Measurements from ENCODE around the gene COQ10A.

Gene COQ10A

DNA sequence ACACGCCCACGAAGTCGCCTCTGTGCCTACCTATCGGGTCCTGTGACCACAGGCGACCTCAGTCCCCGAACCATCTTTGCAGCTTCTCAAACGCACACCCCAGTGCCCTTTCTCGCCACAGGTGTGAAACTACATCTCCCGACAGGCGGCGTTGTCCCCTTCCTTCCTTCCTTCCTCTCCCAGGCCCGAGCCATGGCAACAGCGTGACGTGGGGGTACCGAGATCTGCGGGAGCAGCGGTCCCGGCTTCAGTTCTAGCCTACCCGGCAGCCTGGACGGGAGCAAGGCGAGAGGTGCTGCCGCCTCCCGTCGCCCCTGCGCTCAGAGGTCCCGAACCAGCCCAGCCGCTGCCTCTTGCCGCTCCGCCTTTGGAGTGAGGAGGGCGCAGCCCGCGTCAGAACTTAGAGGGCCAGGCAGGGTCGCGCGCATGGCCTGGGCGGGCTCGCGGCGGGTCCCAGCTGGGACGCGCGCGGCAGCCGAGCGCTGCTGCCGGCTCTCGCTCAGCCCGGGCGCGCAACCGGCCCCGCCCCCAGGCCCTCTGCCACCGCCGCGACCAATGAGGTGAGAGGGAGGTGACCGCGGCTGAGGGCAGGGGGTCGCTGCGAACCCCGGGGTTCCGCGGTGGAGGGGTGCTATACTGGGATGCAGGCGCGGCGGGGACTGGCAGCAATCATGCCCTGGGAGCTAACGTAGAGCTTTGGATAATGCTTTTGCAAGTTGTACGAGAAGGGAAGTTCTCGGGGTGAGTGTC, at the start of gene COQ10A:
Gene COQ10A, plus strand, starts transcription at position 250 of the 750 bp plus-strand sequence. Its CDS starts 177 bp downstream, at position 427.
- in situ Hi-C loops (cut with MboI; ENCODE audit: low sequenced_read_pairs), result no loop called here

DNA sequence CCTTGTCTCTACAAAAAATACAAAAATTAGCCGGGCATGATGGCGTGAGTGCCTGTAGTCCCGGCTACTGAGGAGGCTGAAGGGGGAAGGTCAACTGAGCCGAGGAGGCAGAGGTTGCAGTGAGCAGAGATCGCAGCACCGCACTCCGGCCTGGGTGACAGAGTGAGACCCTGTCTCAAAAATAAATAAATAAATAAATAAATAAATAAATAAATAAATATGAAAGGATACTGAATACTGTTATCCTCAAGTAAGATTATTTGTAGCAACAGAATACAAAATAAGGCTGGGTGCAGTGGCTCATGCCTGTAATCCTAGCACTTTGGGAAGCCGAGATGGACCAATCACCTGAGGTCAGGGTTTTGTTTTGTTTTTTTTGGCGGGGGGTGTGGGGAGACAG, 46.9 kb upstream of the COQ10A start:
- in situ Hi-C loops (cut with MboI; ENCODE audit: low sequenced_read_pairs), result no loop called here

DNA sequence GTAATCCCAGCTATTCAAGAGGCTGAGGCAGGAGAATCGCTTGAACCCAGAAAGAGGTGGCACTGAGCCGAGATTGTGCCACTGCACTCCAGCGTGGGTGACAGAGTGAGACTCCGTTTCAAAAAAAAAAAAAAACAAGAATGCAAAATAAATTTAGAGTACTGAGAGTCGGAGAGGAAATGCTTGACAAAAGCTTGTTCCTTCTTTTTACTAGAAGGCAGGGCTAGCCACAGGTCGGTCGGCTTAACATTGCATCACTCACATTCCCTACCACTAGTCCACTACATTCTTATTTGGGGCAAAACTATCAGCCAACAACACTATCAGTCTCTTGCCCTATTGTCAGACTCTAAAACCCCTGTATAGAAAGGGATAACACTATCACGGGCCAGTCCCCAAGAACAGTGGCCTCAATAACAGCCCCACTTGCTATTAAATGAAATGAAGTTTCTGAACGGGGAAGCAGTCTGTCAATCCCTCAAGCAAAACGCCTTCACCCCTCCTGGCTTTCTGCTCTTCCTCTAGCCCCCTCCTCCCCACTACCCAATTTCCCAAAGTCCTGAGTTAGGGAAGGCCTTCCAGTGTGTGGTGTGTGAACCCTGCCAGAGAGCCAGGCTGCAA, 46.0 kb upstream of the COQ10A start:
- in situ Hi-C loops (cut with MboI; ENCODE audit: low sequenced_read_pairs), result no loop called here

DNA sequence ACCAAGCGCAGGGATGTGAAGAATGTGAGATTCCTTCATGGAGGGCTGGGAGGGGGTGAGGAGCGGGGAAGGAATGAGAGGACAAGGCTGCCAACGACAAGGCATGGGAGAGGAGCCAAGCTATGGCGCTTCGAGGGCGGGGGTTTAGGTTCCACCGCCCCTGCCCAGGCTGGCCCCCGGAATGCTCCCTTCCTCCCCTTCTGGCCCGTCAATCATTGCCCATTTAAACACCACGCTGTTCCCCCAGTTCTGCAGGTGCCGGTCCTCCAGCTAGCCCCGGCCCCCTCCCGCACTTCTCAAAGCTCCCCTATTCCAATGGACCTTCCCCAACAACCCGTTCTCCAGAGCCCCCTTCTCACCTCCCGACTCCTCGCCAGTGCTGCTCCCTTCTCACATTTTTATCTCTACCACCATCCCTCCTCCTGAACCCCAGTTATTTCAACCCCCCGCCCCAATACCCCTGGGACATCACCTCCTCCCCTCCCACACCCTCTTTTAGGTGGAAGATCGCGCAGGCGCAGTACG, 45.4 kb upstream of the COQ10A start:
- in situ Hi-C loops (cut with MboI; ENCODE audit: low sequenced_read_pairs), result no loop called here

DNA sequence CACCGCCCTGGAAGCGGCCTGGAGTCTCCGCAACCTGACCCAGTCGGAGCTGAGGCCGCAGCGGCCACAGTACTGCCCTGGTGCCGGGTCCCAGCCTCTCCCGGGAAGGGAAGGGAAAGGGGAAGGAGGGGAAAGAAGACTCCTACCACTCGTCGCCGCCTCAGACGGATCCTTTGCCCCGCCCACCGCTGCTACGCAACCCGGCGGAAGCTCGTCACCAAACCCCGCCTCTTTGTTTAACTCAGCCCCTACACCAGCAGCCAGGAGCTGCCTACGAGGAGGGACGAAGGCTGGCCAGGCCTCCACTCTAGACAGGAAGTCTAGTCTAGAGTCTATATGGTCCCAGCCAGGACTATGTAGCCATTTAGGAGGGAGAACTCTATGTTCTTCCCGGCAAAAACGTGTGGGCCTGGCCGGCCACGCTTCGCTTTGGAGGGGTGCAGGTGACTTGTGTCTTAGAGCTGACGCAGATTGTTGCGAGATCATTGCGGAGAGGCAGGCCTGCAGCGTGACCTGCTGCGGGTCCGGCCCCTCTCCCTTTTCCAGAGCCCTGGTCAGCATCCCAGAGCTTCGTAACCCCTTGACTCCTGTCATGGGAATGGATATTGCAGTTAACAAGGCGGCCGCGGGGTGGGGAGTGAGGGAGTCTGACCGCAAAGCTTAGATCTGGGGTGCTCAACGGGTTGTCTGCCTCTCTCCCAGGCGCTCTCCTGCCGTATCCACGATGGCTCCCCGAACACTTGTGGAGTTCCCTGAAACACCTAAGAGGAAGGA, 44.8 kb upstream of the COQ10A start, which contains the start of gene RNF41:
Gene RNF41, minus strand, starts transcription at position 166 of the 774 bp plus-strand sequence. CDS start 7,875 bp downstream, outside the sequence.
- in situ Hi-C loops (cut with MboI; ENCODE audit: low sequenced_read_pairs), result no loop called here

DNA sequence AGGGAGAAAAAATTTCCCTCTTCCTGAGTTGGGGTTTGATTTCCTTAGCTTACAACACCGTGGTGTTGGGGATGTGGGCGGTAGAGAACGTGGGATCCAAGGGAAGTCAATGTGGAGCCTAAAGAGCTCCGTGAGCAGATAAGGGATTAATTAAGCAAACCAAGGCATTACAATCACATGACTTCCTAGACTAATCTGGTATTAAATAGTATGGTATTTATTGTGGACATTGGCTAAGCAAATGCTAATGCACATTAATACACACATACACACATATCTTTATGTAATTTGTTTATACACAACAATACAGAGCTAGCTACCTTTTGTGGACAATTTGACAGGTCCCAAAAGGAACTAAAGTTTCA, 44.2 kb upstream of the COQ10A start:
- in situ Hi-C loops (cut with MboI; ENCODE audit: low sequenced_read_pairs), result no loop called here

DNA sequence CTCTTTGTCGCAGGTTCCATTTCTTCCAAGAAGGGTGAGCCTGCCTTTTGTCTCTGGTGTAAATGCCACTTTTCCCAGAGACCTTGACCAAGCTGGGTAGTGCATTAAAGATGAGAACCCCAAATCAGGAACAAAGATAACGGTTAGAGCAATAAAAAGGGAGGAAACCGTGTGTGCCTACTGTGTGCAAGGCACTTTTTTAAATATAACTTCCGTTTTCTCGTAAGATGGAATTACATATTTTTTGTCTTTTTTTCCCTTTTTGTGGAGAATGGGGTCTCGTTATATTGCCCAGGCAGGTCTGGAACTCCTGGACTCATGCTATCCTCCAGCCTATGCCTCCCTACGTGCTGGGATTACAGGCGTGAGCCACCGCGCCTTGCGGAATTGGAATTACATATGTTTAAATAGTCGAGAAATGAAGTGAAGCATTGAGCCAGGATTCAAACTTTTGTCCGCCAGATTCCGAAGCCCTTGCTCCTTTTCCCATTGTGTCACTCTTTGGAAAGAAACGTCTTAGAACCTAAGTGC, 43.1 kb upstream of the COQ10A start:
- in situ Hi-C loops (cut with MboI; ENCODE audit: low sequenced_read_pairs), result no loop called here

DNA sequence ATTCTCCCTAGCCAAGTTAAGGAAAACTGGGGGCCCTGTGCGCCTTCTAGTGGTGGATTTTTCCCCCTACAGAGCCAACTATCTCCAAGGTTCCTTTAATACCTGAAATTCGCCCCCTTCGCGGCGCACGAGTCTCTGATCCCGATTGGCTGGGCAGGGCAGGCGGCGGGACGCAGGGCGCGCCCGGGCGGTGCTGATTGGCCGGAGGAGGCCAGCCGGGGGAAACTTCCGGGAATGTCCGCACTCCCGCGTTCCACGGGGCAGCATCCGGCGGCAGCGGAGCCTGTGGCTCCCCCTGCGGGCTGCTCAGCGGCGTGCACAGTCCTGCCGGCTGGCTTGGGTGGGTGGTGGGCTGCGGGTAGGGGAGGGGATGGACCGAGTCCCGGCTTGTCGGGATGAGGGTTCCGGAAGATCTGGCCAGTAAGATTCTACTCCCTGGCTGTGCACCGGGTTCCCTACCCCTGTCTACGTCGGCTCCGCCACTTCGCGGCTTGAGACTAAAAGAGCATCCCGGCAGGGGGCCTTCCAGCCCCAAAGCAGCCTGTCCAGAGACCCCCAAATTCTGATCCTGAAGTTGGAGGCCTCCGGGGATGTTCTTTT, 42.5 kb upstream of the COQ10A start, which contains the start of gene NABP2:
Gene NABP2, plus strand, starts transcription at position 241 of the 600 bp plus-strand sequence. CDS start 515 bp downstream, outside the sequence.
- in situ Hi-C loops (cut with MboI; ENCODE audit: low sequenced_read_pairs), result no loop called here

DNA sequence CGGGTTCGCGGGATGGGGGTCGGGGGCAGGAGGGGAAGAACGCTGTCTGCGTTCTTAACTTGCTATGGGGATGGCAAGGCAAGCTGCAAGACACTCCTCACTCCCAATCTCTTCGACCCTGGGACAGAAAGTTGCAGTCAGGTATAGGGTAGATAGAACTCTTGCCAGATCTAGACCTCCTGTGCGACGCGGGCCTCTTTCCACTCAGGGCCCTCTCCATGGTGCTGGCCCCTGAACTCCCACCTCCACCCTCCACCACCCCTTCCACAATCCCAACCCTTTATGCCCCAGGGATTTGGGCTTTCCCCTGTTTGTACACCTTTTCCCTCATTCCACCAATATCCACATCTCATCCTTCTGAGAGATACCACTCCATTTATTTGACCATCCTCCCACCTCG, 41.8 kb upstream of the COQ10A start:
- in situ Hi-C loops (cut with MboI; ENCODE audit: low sequenced_read_pairs), result no loop called here

DNA sequence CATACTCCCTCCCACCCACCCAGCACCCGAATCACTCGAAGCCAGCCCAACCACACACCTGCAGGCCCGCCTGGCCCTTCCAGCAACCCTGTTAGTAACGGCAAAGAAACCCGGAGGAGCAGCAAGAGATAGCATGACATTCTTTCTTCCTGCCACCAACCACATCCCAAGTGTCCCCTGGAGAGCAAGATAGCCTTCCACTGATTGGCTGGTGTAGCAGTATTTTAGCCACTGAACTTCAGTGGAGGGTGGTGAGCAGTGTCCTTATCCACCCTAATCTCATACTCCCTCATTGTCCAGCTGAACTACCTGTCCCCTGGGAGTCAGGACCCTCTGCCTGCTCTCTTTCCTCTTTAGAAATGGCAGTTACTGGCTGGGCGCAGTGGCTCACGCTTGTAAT, 37.7 kb upstream of the COQ10A start:
- in situ Hi-C loops (cut with MboI; ENCODE audit: low sequenced_read_pairs), result no loop called here

DNA sequence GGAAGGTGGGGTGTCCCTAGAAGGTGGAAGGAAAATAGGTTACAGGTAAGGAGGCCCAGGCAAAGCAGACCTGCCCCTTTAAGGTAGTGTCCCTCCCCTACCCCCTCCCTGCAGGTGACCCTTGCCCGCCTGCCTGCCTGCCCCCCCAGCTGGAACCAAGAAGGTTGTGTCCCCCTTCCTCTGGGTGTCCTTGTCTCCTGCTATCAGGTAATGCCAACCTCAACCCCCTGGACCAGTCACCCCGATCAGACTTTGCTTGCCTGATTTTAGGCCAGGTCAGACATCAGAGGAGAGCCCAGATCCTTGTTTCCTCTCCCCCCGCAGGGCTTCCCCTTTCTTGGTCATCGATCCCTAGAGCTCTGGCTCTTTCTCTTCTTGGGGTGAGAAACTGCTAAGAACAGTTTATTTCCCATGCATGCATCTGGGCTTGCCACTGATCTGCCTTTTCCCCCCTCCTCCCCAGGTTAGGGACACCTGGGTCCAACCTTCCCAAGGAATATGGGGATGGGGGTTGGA, 36.8 kb upstream of the COQ10A start, which contains the start of gene SLC39A5:
Gene SLC39A5, plus strand, starts transcription at position 136 of the 516 bp plus-strand sequence. CDS start 1,224 bp downstream, outside the sequence.
- in situ Hi-C loops (cut with MboI; ENCODE audit: low sequenced_read_pairs), result no loop called here

DNA sequence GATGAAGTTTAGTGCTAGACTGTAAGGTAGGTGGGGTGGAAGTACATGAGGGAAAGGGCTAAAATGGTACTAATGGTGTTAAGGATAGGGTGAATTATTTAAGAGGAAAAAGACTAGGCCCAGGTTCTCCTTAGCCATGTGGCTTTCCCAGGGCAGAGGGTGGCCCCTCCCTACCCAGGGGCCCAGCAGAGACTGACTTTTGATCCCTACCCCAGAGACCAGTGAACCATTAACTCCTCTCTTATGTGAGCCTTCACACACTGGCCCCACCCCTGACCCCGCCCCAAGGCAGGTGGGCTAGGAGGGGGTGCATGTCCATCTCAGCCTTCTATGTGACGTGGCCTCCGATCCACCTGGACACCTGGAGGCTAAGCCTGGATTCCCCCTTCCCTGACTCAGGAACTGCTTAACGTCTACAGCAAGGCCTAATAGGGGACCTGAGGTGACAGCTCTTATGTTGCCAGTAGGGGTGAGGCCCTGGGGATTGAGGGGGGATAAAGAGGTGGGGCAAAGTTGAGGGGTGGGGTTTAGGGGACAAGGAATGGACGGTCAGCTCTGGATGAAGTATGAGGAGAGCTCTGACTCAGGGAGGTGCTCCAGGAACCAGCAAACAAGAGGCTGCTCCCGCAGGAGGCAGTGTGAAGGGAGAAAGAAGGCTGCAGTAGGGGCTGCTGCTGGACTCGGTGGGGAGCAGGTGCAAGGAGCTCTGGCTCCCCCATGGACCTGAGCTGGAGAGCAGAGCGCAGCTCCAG, 36.1 kb upstream of the COQ10A start:
- in situ Hi-C loops (cut with MboI; ENCODE audit: low sequenced_read_pairs), result no loop called here

DNA sequence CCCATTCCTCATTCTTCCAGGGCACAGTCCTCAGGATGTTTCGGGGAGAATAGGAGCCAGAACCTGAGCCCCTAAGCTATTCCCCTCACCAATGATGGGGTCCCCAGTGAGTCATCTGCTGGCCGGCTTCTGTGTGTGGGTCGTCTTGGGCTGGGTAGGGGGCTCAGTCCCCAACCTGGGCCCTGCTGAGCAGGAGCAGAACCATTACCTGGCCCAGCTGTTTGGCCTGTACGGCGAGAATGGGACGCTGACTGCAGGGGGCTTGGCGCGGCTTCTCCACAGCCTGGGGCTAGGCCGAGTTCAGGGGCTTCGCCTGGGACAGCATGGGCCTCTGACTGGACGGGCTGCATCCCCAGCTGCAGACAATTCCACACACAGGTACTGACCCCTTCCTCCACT, 35.6 kb upstream of the COQ10A start:
- in situ Hi-C loops (cut with MboI; ENCODE audit: low sequenced_read_pairs), result no loop called here

DNA sequence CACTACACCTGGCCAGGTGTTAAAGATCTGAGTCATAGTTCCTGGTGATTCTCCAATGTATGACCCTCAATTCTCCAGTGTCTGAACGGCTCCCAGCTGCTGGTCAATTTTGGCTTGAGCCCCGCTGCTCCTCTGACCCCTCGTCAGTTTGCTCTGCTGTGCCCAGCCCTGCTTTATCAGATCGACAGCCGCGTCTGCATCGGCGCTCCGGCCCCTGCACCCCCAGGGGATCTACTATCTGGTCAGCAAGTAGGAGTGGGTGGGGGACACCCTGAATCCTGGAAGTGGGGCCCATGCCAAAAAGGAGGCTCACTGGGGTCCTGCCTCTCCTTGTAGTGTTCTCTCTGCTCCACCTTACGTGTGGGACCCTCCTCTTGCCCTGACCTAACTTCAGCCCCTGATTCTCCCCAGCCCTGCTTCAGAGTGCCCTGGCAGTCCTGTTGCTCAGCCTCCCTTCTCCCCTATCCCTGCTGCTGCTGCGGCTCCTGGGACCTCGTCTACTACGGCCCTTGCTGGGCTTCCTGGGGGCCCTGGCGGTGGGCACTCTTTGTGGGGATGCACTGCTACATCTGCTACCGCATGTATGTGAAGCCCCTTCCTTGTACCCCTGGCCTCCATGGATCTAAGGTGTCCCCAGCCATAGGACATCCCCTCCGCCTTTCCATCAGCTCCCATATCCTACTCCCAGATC, 31.9 kb upstream of the COQ10A start:
- in situ Hi-C loops (cut with MboI; ENCODE audit: low sequenced_read_pairs), result no loop called here

DNA sequence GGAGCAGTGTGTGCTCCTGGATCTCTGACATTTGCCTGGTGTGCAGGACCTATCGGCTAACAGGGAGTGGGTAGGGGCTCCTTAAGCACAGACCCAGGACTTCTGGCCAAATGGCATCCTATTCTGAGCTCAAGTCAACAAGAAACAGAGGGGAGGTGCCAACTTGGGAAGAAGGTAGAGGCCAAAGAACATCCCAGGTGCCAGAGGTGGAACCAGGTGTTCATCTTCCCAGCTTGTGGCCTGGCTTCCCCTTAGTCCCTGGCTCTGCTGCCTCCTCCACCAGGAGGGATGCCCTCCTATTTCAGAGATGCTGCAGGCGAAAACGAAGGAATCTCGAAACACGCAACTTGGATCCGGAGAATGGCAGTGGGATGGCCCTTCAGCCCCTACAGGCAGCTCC, 30.7 kb upstream of the COQ10A start:
- in situ Hi-C loops (cut with MboI; ENCODE audit: low sequenced_read_pairs), result no loop called here

DNA sequence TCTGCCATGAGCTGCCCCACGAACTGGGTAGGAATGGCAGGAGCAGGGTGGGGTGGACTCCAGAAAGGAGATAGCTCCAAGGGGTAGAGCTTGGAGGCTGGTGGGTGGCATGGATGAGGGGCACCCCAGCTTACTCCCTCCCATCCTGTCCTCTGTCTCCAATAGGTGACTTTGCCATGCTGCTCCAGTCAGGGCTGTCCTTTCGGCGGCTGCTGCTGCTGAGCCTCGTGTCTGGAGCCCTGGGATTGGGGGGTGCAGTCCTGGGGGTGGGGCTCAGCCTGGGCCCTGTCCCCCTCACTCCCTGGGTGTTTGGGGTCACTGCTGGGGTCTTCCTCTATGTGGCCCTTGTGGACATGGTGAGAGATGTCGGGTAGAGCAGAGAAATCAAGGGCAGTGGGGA, 29.8 kb upstream of the COQ10A start:
- in situ Hi-C loops (cut with MboI; ENCODE audit: low sequenced_read_pairs), result no loop called here

DNA sequence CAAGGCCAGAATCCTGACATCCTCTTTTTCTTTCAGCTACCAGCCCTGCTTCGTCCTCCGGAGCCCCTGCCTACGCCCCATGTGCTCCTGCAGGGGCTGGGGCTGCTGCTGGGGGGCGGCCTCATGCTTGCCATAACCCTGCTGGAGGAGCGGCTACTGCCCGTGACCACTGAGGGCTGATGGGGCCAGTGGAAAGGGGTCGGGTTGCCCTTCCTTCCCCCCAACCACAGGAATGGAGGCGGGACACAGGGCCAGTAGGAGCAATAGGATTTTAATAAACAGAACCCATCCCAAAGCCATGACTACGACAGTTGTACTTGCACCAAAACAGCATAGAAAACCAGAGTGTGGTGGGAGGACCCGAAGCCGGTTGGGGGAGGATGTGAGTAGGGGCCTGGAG, 29.2 kb upstream of the COQ10A start:
- in situ Hi-C loops (cut with MboI; ENCODE audit: low sequenced_read_pairs), result no loop called here

DNA sequence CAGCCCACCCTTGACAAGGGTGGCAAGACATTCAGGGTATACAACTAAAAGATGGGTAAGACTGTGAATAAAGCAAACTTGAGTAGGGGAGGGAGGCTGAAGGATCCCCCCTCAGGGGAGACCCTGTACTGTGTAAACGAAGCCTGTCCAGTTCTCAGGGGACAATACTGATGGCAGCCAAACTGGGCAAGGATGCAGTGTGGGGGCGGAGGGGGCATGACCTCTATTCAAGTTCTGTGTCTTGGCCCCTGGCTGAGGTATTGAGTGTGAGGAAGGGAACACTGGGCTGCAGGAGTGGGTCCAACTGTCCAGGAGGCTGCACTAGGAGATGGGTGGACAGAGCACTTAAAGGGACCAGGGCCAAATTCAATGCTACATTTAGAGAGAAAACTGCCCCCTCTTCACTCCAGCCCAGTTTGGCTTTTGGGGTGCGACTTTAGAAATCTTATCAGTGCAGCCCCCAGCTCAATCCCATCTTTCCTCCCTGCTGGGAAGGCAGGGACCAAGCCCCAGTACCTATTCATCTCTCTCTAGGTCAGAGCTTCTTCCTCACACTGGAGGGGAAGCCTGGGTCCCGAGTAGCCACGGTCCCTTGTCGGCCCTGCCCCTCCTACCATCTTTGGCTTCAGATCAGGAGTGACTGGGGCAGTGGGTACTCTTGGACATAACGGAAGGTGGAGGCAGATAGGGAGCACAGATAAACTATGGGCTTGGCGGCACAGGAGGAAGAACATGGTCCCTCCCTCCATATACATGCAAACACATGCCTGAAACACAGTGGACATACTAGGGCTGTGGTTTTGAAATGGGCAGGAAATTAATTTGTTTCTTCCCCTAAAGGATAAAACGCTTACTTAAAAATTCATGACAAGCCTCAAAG, 25.1 kb upstream of the COQ10A start:
- in situ Hi-C loops (cut with MboI; ENCODE audit: low sequenced_read_pairs), result no loop called here

All from HL-60/S4 treated with retinoic acid at 250 ng/mL for 4 days and 3 days (cell line).